Ectodermal cell (in vitro differentiated cells): Measurements from ENCODE around the gene KNOP1.
"Not testable (repeated sequence)": the region's sequence is repeated elsewhere in the genome, so short reads cannot be mapped to it uniquely, and the experiment has no call there.

Experiments used
- H3K27ac ChIP-seq: 2 replicates; pipeline ENCODE4 v1.7.0; 2013; ENCODE audit warnings: mild to moderate bottlenecking, low read depth, low read length; ENCODE audit not compliant: insufficient read depth, poor library complexity, severe bottlenecking
- H3K27me3 ChIP-seq: 2 replicates; pipeline ENCODE4 v1.7.0; 2013; ENCODE audit warnings: mild to moderate bottlenecking, low read length; ENCODE audit not compliant: insufficient read depth, control insufficient read depth, poor library complexity, severe bottlenecking
- H3K36me3 ChIP-seq: one replicate; pipeline ENCODE4 v1.7.0; 2013; ENCODE audit warnings: low read length; ENCODE audit not compliant: control insufficient read depth, insufficient read depth
- H3K4me1 ChIP-seq: one replicate; pipeline ENCODE4 v1.7.0; 2013; ENCODE audit warnings: low read length; ENCODE audit not compliant: control insufficient read depth, insufficient read depth
- H3K4me3 ChIP-seq: 2 replicates; pipeline ENCODE4 v1.7.0; 2013; ENCODE audit warnings: low read depth, low read length, control low read depth; ENCODE audit not compliant: insufficient read depth
- H3K9me3 ChIP-seq: 2 replicates; pipeline ENCODE4 v1.7.0; 2013; ENCODE audit warnings: mild to moderate bottlenecking, low read length, moderate library complexity; ENCODE audit not compliant: control insufficient read depth
- WGBS, 2 experiments: methylation state at CpG; one replicate each; pipeline ENCODE4 v1.1.7; 2013; ENCODE audit warnings: missing lambda C conversion rate in 2 of 2; 5-methylcytosine and 5-hydroxymethylcytosine counted together

Gene KNOP1

DNA sequence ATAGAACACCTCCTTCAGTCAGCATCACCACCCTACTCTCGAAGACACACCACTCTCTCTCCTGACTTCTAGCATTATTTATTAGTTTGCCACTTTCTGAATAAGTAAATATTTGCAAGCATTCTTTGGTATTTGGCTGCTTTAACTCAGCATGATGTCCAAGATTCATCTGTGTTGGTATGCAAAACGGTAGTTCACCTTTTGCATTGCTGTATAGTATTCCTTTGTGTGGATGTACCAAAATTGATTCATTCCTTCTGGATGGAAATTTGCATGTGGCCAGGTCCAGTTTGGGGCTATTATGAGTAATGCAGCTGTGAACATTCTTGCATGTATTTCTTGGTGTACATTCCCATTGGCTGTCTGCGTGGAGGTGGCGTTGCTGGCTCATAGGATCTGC is 32.9 kb downstream of the KNOP1 start:
- Histone ChIP-seq H3K4me3 (no peak overlapping the region), H3K27ac (no peak overlapping the region), H3K9me3 (no peaks in the 10 kb centered on the region), H3K4me1 (no peaks in the 10 kb centered on the region), H3K27me3 (no peaks in the 10 kb centered on the region), H3K36me3 (peaks cover 21% of the 10 kb centered on the region)
- WGBS, 2 experiments, result 96 to 99% methylated on average over 4 of the region's 4 CpGs

DNA sequence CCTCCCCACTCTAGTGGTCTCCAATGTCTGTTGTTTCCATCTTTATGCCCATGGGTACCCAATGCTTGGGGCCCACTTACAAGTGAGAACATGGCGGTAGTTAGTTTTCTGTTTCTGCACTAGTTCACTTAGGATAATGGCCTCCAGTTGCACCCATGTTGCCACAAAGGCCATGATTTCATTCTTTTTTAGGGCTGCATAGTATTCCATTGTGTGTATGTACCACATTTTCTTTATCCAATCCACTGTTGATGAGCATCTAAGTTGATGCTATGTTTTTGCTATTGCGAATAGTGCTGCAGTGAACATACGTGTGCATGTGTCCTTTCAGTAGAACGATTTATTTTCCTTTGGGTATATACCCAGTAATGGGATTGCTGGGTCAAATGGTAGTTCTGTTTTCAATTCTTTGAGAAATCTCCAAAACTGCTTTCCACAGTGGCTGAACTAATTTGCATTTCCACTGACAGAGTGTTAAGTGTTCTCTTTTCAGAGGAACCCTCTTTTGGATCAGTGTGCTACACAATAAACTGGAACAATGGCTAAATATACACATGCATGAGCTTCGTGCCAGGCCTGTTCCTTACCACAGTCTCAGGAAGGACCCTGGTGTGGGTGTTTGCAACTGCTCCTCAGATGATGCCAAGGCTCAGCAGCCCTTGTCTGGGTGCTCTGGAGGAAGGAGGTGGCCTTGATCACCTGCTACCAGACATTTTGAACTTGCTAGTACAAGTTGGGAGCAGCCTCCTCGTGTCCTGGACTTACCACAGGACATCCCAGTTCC is 34.4 kb downstream of the KNOP1 start:
- peaks cover 21% of the 10 kb centered on the region for H3K36me3 ChIP-seq
- H3K4me1 ChIP-seq, result no peaks in the 10 kb centered on the region
- no peaks in the 10 kb centered on the region for H3K27me3 ChIP-seq
- no peak overlapping the region for H3K27ac ChIP-seq
- no peaks in the 10 kb centered on the region for H3K9me3 ChIP-seq
- no peak overlapping the region for H3K4me3 ChIP-seq
- WGBS, 2 experiments, result 91 to 95% methylated on average over 6 of the region's 6 CpGs

DNA sequence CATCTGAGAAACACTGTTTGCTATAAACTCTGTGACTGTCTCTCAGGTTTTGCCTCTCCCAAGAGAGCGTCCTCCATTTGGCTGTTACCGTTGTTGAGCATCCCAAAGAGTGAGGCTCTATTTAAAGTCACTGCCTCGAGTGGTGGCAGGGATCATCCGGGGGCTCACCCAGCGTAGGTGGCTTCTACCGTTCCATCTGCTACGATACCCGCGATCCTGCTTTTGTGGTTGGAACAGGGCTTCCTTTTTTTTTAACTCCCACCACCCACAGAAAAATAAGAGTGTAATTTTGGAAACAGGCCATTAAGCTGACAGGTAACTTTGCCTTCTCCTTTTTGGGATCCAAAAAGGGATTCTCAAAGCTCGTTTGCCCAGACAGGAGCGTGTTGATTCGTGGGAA is 36.4 kb downstream of the KNOP1 start:
- no peak overlapping the region for H3K4me3 ChIP-seq
- peaks cover 21% of the 10 kb centered on the region for H3K36me3 ChIP-seq
- no peaks in the 10 kb centered on the region for H3K27me3 ChIP-seq
- H3K4me1 ChIP-seq, result no peaks in the 10 kb centered on the region
- H3K9me3 ChIP-seq, result no peaks in the 10 kb centered on the region
- no peak overlapping the region for H3K27ac ChIP-seq
- WGBS, 2 experiments, result 92 to 93% methylated on average over 12 of the region's 12 CpGs

DNA sequence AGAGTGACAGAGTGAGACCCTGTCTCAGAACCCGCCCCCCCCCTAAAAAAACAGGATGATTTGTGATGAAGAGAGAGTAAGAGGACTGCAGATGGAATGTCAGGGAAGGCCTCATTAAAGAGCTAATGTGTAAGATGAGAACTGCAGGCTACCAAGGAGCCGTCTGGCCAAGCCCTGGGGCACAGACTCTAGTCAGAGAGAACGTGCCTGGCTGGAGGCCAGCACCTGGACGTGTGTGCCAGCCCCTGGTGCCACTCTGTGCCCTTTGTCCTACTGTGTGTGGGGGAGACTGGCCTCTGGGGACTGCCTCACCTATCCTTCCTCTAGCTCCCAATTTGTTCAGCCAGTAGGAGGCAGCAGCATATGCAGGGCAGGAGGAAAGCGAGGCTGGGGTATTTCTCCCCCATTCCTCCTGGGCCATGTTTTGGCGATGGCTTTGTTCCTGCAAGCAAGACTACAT is 37.1 kb downstream of the KNOP1 start:
- Histone ChIP-seq H3K4me1 (no peaks in the 10 kb centered on the region), H3K27ac (no peak overlapping the region), H3K4me3 (no peak overlapping the region), H3K9me3 (no peaks in the 10 kb centered on the region), H3K27me3 (no peaks in the 10 kb centered on the region), H3K36me3 (peaks cover 19% of the 10 kb centered on the region)
- WGBS, 2 experiments, result 85 to 86% methylated on average over 6 of the region's 6 CpGs

DNA sequence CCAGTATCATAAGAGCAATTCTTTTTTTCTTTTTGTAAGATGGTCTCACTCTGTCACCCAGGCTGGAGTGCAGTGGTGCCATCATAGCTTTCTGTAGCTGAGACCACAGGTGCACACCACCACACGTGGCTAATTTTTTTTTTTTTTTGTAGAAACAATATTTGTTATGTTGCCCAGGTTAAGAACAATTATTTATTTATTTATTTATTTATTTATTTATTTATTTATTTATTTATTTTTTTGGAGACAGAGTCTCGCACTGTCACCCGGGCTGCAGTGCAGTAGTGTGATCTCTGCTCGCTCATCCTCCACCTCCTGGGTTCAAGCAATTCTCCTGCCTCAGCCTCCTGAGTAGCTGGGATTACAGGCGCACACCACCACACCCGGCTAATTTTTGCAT is 38.7 kb downstream of the KNOP1 start:
- not testable (repeated sequence) for H3K9me3 ChIP-seq, H3K27me3 ChIP-seq, H3K4me1 ChIP-seq, H3K36me3 ChIP-seq, H3K27ac ChIP-seq, H3K4me3 ChIP-seq
- 90 to 99% methylated on average over 6 of the region's 6 CpGs for WGBS, 2 experiments

DNA sequence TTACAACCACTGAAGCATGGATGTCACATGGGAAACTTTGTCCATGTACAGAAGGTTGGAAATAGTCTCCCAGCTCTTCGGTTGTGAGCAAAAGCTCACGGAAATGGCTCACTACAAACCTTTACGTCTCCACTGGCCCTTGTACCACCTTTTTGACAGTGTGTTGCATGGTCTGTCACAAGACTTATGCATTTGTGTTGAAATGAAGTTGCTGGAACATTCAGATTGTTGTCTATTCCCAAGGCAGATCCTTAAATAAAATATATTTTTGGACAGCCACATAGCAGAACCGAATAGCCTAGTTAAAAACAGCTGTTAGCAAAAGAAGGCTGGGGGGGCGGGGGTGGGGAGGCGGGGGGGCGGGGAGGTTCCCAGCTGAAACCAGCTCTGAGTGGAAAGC is 39.2 kb downstream of the KNOP1 start:
- Histone ChIP-seq H3K4me1 (no peaks in the 10 kb centered on the region), H3K4me3 (no peak overlapping the region), H3K27ac (no peak overlapping the region), H3K9me3 (no peaks in the 10 kb centered on the region), H3K36me3 (peaks cover 9% of the 10 kb centered on the region), H3K27me3 (no peaks in the 10 kb centered on the region)
- 92 to 100% methylated on average over 5 to 6 of the region's 7 CpGs for WGBS, 2 experiments

DNA sequence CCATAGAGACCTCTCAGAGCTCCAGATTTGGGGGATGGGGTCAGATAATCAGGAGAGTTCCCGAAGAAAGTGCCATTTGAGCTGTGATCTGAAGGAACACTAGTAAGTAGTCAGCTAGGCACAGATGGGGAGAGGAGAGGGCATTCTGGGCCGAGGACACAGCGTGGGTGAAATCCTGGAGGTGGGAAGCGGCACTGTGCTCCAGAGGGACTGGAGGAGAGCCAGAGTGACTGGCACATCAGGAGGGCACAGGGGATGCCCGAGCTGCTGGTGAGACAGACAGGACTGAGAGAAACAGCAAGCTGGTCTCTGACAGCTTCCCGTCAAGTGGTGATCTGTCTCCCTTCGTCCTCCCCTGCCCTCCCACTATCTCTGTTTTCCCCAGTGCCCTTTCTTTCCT is 40.6 kb downstream of the KNOP1 start:
- Histone ChIP-seq H3K4me3 (no peak overlapping the region), H3K9me3 (no peaks in the 10 kb centered on the region), H3K27me3 (no peaks in the 10 kb centered on the region), H3K27ac (no peak overlapping the region), H3K36me3 (no peaks in the 10 kb centered on the region), H3K4me1 (no peaks in the 10 kb centered on the region)
- 90 to 92% methylated on average over 7 of the region's 7 CpGs for WGBS, 2 experiments

DNA sequence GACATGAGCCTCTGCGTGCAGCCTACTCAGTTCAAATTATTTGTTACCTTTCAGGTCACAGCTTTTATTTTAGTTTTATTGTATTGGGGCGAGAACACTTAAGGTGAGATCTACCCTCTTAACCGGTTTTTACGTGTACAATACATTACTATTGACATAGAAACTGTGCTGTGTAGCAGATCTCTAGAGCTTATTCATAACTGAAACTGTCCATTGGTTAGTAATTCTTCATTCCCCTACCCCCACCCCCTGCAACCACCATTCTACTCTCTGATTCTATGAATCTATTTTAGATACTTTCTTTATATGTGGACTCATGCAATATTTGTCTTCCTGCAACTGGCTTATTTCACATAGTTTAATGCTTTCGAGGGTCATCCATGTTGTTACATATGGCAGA is 43.5 kb downstream of the KNOP1 start:
- H3K9me3 ChIP-seq, result no peaks in the 10 kb centered on the region
- H3K4me3 ChIP-seq, result no peak overlapping the region
- no peaks in the 10 kb centered on the region for H3K36me3 ChIP-seq
- no peaks in the 10 kb centered on the region for H3K4me1 ChIP-seq
- no peaks in the 10 kb centered on the region for H3K27me3 ChIP-seq
- no peak overlapping the region for H3K27ac ChIP-seq
- 93 to 95% methylated on average over 5 of the region's 5 CpGs for WGBS, 2 experiments

DNA sequence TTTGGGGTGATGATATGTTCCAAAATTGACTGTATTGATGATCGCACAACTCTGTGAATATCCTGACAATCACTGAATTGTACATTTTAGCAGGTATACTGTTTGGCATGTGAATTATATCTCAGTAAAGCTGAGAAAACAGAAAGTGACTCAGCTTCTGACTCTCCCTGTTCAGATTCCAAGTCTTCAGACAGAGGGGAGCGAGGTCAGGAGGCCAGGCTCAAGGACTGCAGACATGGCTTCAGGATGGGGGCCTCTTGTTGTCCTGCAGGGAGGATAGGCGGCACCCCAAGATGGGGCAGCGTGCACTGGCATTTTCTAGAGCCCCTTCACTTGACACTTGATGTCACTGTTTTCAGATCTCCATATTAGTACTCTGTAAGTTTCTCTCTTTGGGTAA is 45.6 kb downstream of the KNOP1 start:
- WGBS, 2 experiments, result 92 to 95% methylated on average over 4 of the region's 4 CpGs

DNA sequence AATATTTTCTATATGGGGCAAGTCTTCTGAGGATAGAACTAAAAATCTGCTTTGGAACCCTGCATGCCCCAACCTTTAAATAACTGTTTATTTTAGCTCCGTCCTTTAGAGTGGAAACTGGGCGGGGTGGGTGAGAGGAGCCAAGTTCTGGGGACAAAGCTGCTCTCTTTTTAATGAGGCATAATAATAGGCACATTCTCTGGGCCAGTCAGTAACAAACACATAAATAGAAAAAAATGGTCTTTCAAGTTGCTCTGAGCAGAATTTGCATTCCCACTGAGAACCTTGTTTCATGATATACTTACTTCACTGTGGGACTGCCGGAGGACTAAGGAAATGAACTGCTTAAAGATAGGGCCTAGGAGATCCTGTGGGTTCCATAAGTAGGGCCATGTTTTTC is 51.5 kb downstream of the KNOP1 start:
- no peak overlapping the region for H3K4me3 ChIP-seq
- no peak overlapping the region for H3K27ac ChIP-seq
- WGBS, 2 experiments, result 76 to 92% methylated on average over 3 of the region's 3 CpGs
- H3K36me3 ChIP-seq, result peaks cover 7% of the 10 kb centered on the region
- H3K27me3 ChIP-seq, result no peaks in the 10 kb centered on the region
- H3K9me3 ChIP-seq, result no peaks in the 10 kb centered on the region
- no peaks in the 10 kb centered on the region for H3K4me1 ChIP-seq

More for the DNA sequence above, 45.6 kb downstream of the KNOP1 start:
- Histone ChIP-seq H3K27me3 (no peaks in the 10 kb centered on the region), H3K36me3 (no peaks in the 10 kb centered on the region), H3K4me1 (no peaks in the 10 kb centered on the region), H3K9me3 (no peaks in the 10 kb centered on the region), H3K27ac (no peak overlapping the region), H3K4me3 (no peak overlapping the region)
